Calu3 (cell line): ENCODE results near the gene DMPK. TPM values are rescaled to one million over a fixed set of nuclear protein-coding genes. Genes with fewer than 3 reads are reported as not detected.

ENCODE experiments used
- BruUV-seq: library from RNA; stranded (reverse); fragments of 400-500 nt; replicated peaks from 2 replicates; lab custom pipeline; 2021; lab: Mats Ljungman, UMichigan
- CTCF ChIA-PET: fragments of 300-600 bp; sonication (Branson Sonifier 250); formaldehyde crosslinking; loops from one replicate; lab custom pipeline; 2022; ENCODE audit warnings: antibody characterized with exemption; lab: Charles Lee
- DNase-seq: peaks from one replicate; pipeline ENCODE4 v3.0.0; 2022
- H3K27ac Mint-ChIP-seq: one replicate; pipeline ENCODE4 v1.8.0; 2022; ENCODE audit warnings: mixed read lengths; ENCODE audit not compliant: unreplicated experiment
- H3K27me3 Mint-ChIP-seq: one replicate; pipeline ENCODE4 v1.8.0; 2022; ENCODE audit warnings: mixed read lengths; ENCODE audit not compliant: unreplicated experiment
- H3K36me3 Mint-ChIP-seq: one replicate; pipeline ENCODE4 v1.8.0; 2022; ENCODE audit warnings: mild to moderate bottlenecking, moderate library complexity, mixed read lengths; ENCODE audit not compliant: insufficient read depth, unreplicated experiment
- H3K4me1 Mint-ChIP-seq: one replicate; pipeline ENCODE4 v1.8.0; 2022; ENCODE audit warnings: mild to moderate bottlenecking, low read depth, mixed read lengths; ENCODE audit not compliant: unreplicated experiment
- H3K4me3 Mint-ChIP-seq: one replicate; pipeline ENCODE4 v1.8.0; 2022; ENCODE audit warnings: mild to moderate bottlenecking, low read depth, moderate library complexity, mixed read lengths; ENCODE audit not compliant: unreplicated experiment
- H3K9me3 Mint-ChIP-seq: one replicate; pipeline ENCODE4 v1.8.0; 2022; ENCODE audit warnings: low read depth, mixed read lengths; ENCODE audit not compliant: unreplicated experiment
- CTCF ChIP-seq: fragments of 200-600 bp; IDR thresholded peaks from one replicate; pipeline ENCODE4 v1.8.0; 2022; ENCODE audit warnings: antibody characterized with exemption; ENCODE audit not compliant: unreplicated experiment
- intact Hi-C: fragments of 100-400 bp; cut with micrococcal nuclease; formaldehyde crosslinking; loops from one replicate; pipeline ENCODE4 v1.10.0; 2022; ENCODE audit not compliant: unreplicated experiment
- total RNA-seq: library from RNA; stranded (reverse); gene quantifications from 2 replicates; pipeline ENCODE4 v1.2.3, GENCODE V29; 2022

Gene DMPK
- total RNA-seq, 1 experiment from 2014 or later, result 70.8 TPM

GRCh38 chr19:45814851-45815480 is 32.7 kb upstream of the DMPK start, which contains the start of gene RSPH6A:
RSPH6A (minus strand) TSS chr19:45815308; CDS start chr19:45815176, 132 bp downstream.
- intact Hi-C loops, result no loop called here
- peaks cover 7% of the 10 kb centered on the region for H3K4me1 Mint-ChIP-seq
- TF ChIP-seq CTCF, result no peak
- H3K27ac Mint-ChIP-seq, result no peak within 1 kb of the TSS
- H3K27me3 Mint-ChIP-seq, result no peaks in the 10 kb centered on the region
- DNase-seq, result no peak
- H3K4me3 Mint-ChIP-seq, result no peak within 1 kb of the TSS
- no peaks in the 10 kb centered on the region for H3K9me3 Mint-ChIP-seq
- peaks cover 61% of the 10 kb centered on the region for H3K36me3 Mint-ChIP-seq
- CTCF ChIA-PET, result interaction anchor here (0.7 kb wide), 1 partner anchor 50 kb away, joined by 3 read pairs; no protein-coding TSS in a partner anchor
- BruUV-seq, result no TSS peak

GRCh38 chr19:45814166-45814780 is 32.0 kb upstream of the DMPK start:
- no peak overlapping the region for H3K27ac Mint-ChIP-seq
- peaks cover 14% of the 10 kb centered on the region for H3K4me1 Mint-ChIP-seq
- no peaks in the 10 kb centered on the region for H3K27me3 Mint-ChIP-seq
- peaks cover 59% of the 10 kb centered on the region for H3K36me3 Mint-ChIP-seq
- H3K4me3 Mint-ChIP-seq, result no peak overlapping the region
- TF ChIP-seq CTCF, result no peak
- CTCF ChIA-PET, result interaction anchor here (0.5 to 0.7 kb wide), 2 partner anchors 44 to 50 kb away, joined by 3 to 4 read pairs; no protein-coding TSS in a partner anchor
- no peak for DNase-seq
- intact Hi-C loops, result no loop called here
- no peaks in the 10 kb centered on the region for H3K9me3 Mint-ChIP-seq
- no TSS peak for BruUV-seq

- no peaks in the 10 kb centered on the region for H3K27me3 Mint-ChIP-seq
- H3K9me3 Mint-ChIP-seq, result no peaks in the 10 kb centered on the region
- CTCF ChIA-PET, result interaction anchor here (1.0 kb wide), 1 partner anchor 13 kb away, joined by 3 read pairs; no protein-coding TSS in a partner anchor
- no TSS peak for BruUV-seq
- intact Hi-C loops, result no loop called here
- peaks cover 45% of the 10 kb centered on the region for H3K36me3 Mint-ChIP-seq
- no peak overlapping the region for H3K27ac Mint-ChIP-seq
- DNase-seq, result no peak
- no peak for TF ChIP-seq CTCF
- H3K4me3 Mint-ChIP-seq, result no peak overlapping the region
- peaks cover 16% of the 10 kb centered on the region for H3K4me1 Mint-ChIP-seq
These were observed 30.0 kb upstream of the DMPK start for GRCh38 chr19:45812297-45812696.

- peaks cover 31% of the 10 kb centered on the region for H3K36me3 Mint-ChIP-seq
- CTCF ChIA-PET, result interaction anchor here (0.7 kb wide), 1 partner anchor 132 kb away, joined by 6 read pairs; no protein-coding TSS in a partner anchor
- intact Hi-C loops, result no loop called here
- TF ChIP-seq CTCF, result no peak
- peaks cover 16% of the 10 kb centered on the region for H3K27me3 Mint-ChIP-seq
- H3K4me1 Mint-ChIP-seq, result peaks cover 16% of the 10 kb centered on the region
- BruUV-seq, result no TSS peak
- no peak for DNase-seq
- no peaks in the 10 kb centered on the region for H3K9me3 Mint-ChIP-seq
- H3K4me3 Mint-ChIP-seq, result no peak overlapping the region
- peak overlapping the region; percentile 15 for H3K27ac Mint-ChIP-seq
These were observed 27.4 kb upstream of the DMPK start for GRCh38 chr19:45809643-45810159.
